Hypothalamus (tissue), 51 donors: ENCODE measurements around the gene AXIN2.
A peak's percentile ranks its signal among the peaks of the same experiment; 100 is the strongest.
"Not testable (repeated sequence)": the region's sequence is repeated elsewhere in the genome, so short reads cannot be mapped to it uniquely, and the experiment has no call there.

Experiments
- DNase-seq, 51 donors: peaks; one replicate each; lab custom pipeline; 2025; lab: John Stamatoyannopoulos, UW

The AXIN2 gene

GRCh38 chr17:65487990-65488389 is 73.5 kb downstream of the AXIN2 start:
- DNase-seq, result no peak

GRCh38 chr17:65487161-65487560 is 74.3 kb downstream of the AXIN2 start:
- no peak for DNase-seq

- DNase-seq, result peak in 8 of 51 donors; percentile 5 to 60 (median 34)
Measured at GRCh38 chr17:65485388-65486299, 75.8 kb downstream of the AXIN2 start.

- not testable (repeated sequence) for DNase-seq
Measured at GRCh38 chr17:65484405-65484804, 77.0 kb downstream of the AXIN2 start.

- no peak for DNase-seq
Measured at GRCh38 chr17:65483438-65483837, 78.0 kb downstream of the AXIN2 start.

- no peak for DNase-seq
Measured at GRCh38 chr17:65482201-65482600, 79.2 kb downstream of the AXIN2 start.

- DNase-seq, result no peak
Measured at GRCh38 chr17:65479282-65479681, 82.2 kb downstream of the AXIN2 start.
